HL-60/S4 (cell line): ENCODE measurements around the gene MAPK1.
"Not testable (repeated sequence)": the region's sequence is repeated elsewhere in the genome, so short reads cannot be mapped to it uniquely, and the experiment has no call there.

Experiments used
- in situ Hi-C: fragments of 300-500 bp; cut with MboI; formaldehyde crosslinking; loops from 2 replicates; pipeline ENCODE4 v1.14.3; 2022; ENCODE audit warnings: low sequenced_read_pairs

Gene MAPK1

DNA sequence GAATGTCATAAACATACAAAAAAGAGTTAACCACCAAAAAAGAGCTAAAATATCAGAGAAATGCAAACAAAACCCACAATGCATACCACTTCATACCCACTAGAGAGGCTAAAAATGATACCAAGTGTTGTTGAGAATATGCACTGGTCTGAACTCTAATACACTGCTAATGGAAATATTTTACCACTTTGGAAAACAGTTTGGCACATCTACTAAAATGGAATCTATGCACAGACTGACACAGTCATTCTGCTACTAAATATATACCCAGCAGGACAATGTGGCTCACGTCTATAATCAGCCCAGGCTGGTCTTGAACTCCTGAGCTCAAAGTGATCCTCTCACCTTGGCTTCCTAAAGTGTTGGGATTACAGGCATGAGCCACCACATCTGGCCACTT lies 18.0 kb downstream of the MAPK1 start:
- in situ Hi-C loops = no loop called here

DNA sequence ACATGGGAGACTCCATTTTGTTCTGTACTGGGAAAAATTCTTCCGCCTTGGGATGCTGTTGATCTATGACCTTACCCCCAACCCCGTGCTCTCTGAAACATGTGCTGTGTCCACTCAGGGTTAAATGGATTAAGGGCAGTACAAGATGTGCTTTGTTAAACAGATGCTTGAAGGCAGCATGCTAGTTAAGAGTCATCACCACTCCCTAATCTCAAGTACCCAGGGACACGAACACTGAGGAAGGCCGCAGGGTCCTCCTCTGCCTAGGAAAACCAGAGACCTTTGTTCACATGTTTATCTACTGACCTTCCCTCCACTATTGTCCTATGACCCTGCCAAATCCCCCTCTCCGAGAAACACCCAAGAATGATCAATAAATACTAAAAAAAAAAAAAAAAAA lies 19.4 kb downstream of the MAPK1 start:
- in situ Hi-C loops = not testable (repeated sequence)

DNA sequence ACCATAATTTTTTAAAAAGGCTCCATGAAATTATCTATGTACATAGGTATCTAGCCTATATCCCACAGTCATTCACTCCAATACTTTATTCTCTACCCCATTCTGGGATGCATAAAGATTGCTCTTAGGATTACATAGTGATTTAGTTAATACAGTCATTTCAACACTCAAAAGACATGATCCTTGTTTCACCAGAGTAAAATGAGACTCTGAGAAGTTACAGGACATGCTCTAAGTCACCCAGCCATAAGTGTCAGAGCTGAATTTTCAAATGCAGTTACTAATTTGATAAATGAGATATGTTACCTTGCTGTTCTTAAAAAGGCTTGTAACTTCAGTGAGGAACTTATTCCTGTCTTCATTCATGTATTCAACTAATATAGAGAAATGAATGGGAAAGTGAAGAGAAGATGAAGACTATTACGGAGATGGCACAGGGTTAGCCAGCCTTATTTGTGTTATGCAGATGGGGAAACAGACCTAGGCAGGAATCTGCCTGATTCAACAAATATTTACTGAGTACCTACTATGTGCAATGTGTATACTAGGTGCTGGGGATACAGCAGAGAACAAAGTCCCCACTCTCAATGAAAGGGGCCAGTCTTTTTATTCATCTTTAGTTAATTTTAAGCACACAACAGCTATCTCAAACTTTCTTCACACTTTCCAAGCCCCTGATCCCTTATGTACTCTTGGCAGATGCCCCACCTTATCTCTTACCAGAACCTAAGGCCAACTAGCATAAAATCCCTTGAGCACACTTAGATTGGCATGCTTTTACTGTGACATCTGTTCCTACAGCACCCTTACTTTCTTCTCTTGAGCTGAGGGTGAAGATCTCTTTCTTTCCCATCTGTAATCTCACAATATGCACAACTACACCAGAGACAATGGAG lies 21.6 kb downstream of the MAPK1 start:
- in situ Hi-C loops = no loop called here

DNA sequence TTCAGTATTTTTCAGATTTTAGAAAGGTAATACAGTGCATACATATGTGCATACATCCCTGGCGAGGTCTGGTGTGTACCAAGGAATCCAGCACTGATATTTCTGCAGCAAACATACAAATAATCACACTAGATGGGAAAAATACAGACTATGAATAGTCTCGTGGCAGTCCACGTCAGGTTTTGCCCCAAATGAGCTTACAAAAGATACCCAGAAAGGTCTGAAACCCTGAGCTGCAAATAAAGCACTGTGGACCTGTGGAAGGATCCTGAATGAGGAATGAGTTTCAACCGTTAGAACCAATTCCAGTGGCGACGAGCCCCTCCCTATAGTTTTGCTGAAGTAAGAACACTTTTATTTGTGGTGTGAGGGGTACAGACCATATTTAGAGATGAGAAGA lies 24.5 kb downstream of the MAPK1 start:
- in situ Hi-C loops = no loop called here

DNA sequence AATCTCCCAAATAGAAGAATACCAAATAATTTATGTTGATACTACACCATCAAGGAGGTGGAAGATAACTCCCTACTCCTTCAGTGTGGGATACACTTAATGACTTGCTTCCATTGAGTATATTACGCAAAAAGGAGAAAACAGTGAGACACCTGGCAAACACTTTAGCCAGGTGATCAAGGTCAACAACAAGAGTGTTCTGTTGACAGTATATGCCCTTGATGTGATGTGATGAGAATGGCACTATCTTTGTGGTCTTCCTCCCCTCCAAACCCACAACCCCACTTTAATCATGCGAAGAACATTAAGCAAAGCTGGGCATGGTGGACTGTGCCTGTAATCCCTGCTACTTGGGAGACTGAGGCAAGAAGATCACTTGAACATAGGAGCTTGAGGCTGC lies 26.0 kb downstream of the MAPK1 start:
- in situ Hi-C loops = no loop called here

DNA sequence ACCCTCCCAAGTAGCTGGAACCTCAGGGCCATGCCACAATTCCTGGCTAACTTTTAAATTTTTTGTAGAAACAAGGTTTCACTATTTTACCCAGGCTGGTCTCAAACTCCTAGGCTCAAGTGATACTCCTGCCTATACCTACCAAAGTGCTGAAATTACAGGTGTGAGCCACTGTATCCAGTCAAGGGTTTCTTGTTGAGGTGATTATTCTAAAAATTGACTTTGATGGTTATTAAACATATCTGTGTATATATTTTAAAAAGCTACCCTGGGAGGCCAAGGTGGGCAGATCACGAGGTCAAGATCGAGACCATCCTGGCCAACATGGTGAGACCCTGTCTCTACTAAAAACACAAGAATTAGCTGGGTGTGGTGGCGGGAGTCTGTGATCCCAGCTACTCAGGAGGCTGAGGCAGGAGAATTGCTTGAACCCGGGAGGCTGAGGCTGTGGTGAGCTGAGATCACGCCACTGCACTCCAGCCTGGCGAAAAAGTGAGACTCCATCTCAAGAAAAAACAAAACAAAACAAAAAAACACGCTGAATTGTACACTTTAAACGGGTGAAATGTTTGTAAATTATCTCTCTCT lies 27.1 kb downstream of the MAPK1 start:
- in situ Hi-C loops = no loop called here

DNA sequence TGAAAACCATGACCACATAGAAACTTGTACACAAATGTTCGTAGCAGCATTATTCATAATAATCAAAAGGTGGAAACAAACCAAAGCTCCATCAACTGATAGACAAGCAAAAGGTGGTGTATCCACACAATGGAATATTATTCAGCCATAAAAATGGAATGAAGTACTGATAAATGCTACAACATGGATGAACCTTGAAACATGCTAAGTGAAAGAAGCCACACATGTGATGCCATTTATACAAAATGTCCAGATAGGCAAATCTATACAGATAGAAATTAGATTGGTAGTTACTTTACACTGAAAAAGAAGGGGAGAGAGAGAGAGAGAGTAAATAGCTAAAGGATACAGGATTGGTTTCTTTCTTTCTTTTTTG lies 27.7 kb downstream of the MAPK1 start:
- in situ Hi-C loops = no loop called here

DNA sequence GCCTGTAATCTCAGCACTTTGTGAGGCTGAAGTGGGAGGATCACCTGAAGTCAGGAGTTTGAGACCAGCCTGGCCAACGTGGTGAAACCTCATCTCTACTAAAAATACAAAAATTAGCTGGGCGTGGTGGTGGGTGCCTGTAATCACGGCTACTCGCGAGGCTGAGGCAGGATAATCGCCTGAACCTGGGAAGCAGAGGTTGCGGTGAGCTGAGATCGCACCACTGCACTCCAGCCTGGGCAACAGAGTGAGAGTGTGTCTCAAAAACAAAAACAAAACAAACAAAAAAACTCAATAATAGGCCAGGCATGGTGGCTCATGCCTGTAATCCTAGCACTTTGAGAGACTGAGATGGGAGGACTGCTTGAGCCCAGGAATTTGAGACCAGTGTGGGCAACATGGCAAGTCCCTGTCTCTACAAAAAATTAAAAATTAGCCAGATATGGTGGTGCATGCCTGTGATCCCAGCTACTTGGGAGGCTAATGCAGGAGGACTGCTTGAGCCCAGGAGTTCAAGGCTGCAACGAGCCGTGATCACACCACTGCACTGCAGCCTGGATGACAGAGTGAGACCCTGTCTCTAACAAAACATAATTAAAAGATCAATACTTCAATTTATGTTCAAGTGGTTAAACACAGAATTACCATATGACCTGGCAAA lies 28.2 kb downstream of the MAPK1 start:
- in situ Hi-C loops = not testable (repeated sequence)

DNA sequence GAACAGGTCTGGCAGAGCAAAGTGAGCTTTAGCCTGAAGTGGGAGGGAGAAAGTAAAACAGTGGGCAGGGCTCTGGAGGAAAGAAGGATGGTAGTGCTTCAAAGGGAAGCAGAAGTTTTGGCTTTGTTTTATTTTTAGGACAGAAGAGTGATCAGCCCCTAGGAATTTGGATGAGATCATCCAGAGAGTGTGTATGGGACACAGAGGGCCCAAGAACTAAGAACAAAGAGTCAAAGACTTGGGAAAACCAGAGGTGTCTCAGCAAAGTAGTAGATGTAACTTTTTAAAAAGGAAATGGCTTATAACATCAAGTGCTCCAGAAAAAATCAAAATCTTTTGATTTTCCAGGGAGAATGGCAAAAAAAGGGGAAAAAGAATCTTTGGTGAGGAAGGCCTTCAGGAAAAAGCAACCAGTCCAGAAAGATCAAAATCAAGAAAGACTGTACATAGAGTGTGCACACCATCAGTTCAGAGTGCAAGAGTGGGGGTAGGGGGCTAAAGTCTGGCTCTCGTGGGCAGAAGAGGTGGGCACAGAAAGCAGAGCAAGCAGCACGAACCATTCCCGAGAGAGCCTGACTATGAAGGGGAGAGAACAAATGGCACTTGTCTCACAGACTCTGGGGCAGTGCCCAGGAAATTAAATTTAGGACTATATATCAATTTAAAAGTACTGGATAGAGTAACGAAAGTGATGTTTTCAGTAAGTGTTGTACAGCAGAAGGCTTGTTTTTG lies 30.0 kb downstream of the MAPK1 start:
- in situ Hi-C loops = no loop called here

DNA sequence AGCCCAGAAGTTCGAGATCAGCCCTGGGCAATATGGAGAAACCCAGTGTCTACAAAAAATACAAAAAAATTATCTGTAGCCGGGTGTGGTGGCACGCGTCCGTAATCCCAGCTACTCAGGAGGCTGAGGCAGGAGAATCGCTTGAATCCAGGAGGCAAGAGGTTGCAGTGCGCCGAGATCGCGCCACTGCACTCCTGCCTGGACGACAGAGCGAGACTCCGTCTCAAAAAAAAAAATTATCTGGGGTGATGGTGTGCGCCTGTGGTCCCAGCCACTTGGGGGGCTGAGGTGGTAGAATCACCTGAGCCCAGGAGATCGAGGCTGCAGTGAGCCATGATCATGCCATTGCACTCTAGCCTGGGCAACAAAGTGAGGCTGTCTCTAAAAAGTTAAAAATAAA lies 31.0 kb downstream of the MAPK1 start:
- in situ Hi-C loops = not testable (repeated sequence)

DNA sequence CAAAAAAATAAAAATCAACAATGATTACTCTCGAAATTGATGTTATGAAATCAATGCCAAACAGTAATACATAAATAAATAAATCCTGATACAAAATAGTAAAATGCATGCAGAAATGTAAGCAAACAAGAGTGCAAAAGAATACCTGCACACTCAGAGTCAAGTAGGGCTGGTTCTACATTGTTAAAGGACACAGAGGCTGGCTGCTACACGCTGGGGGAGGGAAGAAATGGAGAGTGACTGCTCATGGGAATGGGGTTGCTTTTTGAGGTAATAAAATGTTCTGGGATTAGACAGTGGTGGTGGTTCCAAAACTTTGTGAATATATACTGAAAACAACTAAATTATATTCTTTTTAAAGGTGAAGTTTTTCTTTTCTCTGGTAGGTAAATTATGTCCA lies 32.1 kb downstream of the MAPK1 start:
- in situ Hi-C loops = no loop called here

DNA sequence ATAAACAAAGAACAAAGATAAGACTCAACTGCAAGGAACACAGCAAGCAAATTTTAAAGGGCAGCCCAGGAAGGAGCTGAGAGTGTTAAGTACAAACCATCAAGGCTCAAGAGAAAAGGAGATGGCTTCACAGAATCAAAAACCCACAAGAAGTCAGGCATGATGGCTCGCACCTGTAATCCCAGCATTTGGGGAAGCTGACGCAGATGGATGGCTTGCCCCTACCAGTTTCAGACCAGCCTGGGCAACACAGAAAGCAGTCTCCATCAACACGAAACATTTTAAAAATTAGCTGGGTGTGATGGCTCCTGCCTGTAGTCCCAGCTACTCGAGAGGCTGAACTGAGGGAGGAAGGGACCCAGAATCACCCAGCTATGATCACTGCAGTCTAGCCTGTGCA lies 32.6 kb downstream of the MAPK1 start:
- in situ Hi-C loops = no loop called here

DNA sequence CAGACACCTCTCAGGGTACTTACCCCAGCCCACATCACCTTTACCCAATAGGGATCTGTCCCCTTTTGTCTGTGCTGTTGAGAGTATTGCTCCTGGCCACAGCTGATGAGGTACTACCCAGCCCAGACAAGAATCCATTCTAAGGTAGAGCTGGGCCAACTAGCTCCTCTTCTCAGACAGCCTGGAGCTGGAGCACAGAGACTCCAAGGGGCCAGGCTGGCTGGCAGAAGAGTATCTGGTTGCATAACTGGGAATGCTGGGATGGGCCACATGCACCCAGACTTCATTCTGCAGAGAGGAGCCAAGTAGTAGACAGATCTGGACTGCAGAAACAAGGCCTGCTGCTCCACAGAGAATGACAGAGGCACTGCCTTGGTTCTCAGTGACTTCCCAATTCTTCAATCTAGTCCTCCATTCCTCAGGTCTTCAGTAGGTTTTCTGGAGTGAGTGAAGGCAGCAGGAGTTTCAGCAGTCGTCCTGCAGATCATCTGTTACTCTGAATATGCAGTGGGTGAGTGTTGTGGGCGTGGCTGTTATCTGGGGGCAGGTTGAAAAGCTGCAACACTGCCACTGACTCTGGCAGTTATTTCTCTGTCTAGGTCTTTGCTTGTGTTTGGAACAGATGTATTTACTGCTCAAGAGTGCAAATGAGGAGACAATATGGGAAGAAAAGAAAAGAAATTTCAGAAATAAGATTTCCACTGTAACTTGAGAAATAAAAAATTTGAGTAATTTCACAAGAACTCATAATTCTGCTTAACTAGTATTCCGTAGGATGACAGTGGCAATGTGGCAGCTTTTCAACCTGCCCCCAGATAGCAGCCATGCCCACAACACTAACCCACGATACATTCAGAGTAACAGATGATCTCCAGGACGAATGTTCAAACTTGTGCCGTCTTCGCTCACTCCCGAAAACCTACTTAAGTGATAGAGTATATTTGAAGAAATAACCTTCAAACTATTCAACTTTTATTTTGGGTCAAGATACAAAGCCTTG lies 34.9 kb downstream of the MAPK1 start:
- in situ Hi-C loops = no loop called here

DNA sequence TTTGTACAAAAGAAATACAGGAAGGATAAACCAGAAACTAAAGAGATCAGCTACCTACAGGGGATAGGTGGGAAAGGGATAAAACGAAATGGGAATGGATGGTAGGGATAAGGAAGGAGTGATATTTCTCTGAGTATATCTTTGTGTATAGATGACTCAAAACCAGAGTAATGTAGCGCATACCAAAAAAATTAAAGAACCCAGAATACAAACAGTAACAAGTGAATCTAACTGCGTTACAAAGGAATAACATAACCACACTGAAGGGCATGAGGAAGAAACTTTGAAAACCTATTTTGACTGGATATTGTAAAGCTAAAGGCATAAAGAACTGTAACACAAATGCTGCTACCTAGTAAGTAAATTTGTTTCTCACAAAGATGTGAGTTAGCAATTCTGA lies 37.9 kb downstream of the MAPK1 start:
- in situ Hi-C loops = no loop called here

DNA sequence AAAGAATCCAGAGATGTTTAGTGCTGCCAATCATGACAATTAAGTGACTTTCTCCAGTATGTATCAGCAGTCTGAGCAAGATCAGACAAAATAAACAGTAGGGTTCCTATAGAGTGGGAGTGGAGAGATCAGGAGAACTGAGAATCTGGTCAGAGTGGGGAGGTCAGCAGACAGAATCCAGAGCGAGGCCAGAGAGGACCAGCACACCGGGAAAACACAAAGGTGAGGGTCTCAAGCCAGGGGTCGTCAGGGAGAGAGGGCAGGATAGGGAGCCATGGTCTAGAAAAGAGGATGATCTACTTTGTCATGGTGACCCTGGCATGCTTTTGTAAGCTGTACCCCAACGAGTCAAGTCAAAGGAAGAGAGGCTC lies 39.2 kb downstream of the MAPK1 start:
- in situ Hi-C loops = no loop called here

DNA sequence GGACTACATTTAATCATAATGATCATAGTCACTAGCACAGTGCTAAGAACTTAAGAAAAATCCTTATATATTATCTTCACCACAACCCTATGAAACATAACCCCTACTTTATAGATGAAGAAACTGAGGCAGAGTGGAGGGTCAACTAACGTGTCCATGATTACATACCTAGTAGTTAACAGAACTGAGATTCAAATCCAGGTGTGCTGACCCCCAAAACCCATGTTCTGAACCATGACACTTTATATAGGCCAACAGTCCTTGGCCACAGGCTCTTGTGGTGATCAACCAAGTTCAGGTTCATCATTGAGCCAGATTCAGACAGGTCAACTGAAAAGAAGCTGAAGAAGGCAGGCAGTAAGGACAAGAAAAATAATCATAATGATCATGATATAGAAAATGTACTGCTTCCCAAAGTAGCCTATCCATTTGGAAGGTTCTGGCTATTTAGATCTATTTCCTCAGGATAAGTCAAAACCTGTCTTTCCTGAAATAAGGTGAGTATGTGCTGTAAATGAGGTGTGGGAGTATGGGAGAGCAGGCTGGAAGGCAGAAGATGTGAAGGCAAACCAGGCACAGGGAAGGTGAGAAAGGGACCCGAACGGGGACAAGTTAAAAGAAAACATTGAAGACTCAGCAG lies 39.7 kb downstream of the MAPK1 start:
- in situ Hi-C loops = no loop called here

DNA sequence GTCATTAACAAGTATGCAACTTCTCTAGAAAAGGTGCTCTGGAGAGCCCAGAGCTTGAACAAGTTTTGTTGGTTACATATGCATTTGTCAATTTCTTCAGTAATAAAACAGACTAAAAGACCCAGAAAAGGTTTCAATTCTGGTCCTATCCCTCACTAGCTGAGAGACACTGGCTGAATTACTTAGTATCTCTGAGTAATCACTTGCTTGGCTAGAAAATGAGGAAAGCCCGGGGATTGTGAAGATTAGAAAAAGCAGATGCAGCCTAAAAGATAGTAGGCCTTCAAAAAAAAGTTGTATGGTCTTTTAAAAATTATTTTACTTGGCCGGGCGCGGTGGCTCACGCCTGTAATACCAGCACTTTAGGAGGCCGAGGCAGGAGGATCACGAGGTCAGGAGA lies 41.2 kb downstream of the MAPK1 start:
- in situ Hi-C loops = no loop called here

DNA sequence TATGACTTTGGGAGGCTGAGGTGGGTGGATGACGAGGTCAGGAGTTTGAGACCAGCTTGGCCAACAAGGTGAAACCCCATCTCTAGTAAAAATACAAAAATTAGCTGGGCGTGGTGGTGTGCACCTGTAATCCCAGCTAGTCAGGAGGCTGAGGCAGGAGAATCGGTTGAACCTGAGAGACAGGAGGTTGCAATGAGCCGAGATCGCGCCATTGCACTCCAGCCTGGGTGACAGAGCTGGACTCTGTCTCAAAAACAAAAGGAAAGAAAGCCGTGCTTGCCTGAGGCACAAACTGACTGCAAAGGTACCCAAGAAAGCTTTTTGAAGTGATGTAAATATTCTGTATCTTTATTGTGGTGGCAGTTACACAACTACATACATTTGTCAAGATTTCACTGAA lies 42.5 kb downstream of the MAPK1 start:
- in situ Hi-C loops = not testable (repeated sequence)

DNA sequence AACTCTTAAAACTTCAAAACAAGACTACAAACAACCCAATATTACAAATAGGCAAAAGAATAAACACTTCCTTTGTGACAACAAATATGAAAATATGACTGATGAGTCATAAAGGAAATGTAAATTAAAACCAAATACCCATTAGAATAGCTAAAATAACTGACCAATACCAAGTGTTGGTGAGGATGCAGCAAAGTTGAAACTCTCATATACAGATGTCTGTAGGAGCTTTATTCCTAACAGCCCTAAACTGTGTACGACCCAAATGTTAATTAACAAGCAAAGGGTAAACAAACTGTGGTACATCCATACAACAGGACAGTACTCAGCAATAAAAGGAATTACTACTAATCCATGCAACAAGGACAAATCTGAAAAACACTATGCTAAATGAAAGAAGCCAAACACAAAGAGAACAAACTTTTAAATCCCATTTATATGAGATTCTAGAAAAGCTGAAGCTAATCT lies 43.0 kb downstream of the MAPK1 start:
- in situ Hi-C loops = no loop called here
